T-helper 2 cell (primary cell): ENCODE results near the gene PSMC3IP.
A peak's percentile ranks its signal among the peaks of the same experiment; 100 is the strongest.

Experiments
- DNase-seq, 5 experiments: peaks; one replicate each; pipeline versions ENCODE4 v3.0.0 to v3.0.0-alpha.2; 2012 to 2022

The PSMC3IP gene

GRCh38 chr17:42585353-42585752 is 7.8 kb upstream of the PSMC3IP start:
- DNase-seq: no peak

GRCh38 chr17:42584880-42585279 is 7.4 kb upstream of the PSMC3IP start:
- DNase-seq: no peak

- DNase-seq: no peak
Observed at GRCh38 chr17:42581744-42582270, 4.3 kb upstream of the PSMC3IP start.

GRCh38 chr17:42579794-42580551 is 2.4 kb upstream of the PSMC3IP start:
- DNase-seq: no peak

- DNase-seq: peak in 4 of 5 experiments; percentile 43 to 74 (median 60)
Observed at GRCh38 chr17:42578282-42578869, 847 bp upstream of the PSMC3IP start.

GRCh38 chr17:42577140-42577531 is 393 bp downstream of the PSMC3IP start:
- no peak for DNase-seq

- DNase-seq: no peak
Observed at GRCh38 chr17:42574463-42574862, 3.1 kb downstream of the PSMC3IP start.

- DNase-seq: no peak
Observed at GRCh38 chr17:42573095-42573494, 4.4 kb downstream of the PSMC3IP start.

GRCh38 chr17:42571435-42572225 is 5.9 kb downstream of the PSMC3IP start:
- no peak for DNase-seq

- DNase-seq: no peak
Observed at GRCh38 chr17:42568341-42569111, 9.0 kb downstream of the PSMC3IP start.

GRCh38 chr17:42566883-42567573 is 10.5 kb downstream of the PSMC3IP start, which contains the start of gene MLX:
Gene MLX, plus strand, starts transcription at chr17:42567100. Its CDS starts 25 bp downstream, at chr17:42567125.
- peak; percentile 82 to 95 (median 90) for DNase-seq

- no peak for DNase-seq
Observed at GRCh38 chr17:42566215-42566882, 11.2 kb downstream of the PSMC3IP start.

GRCh38 chr17:42565523-42566214 is 11.9 kb downstream of the PSMC3IP start:
- no peak for DNase-seq

- no peak for DNase-seq
Observed at GRCh38 chr17:42564815-42565522, 12.6 kb downstream of the PSMC3IP start.

- no peak for DNase-seq
Observed at GRCh38 chr17:42563950-42564349, 13.6 kb downstream of the PSMC3IP start.

- DNase-seq: no peak
Observed at GRCh38 chr17:42563543-42563942, 14.0 kb downstream of the PSMC3IP start.

- no peak for DNase-seq
Observed at GRCh38 chr17:42563143-42563509, 14.4 kb downstream of the PSMC3IP start.

- no peak for DNase-seq
Observed at GRCh38 chr17:42562388-42563142, 15.0 kb downstream of the PSMC3IP start.

- DNase-seq: peak; percentile 70 to 97 (median 85)
Observed at GRCh38 chr17:42561897-42562387, 15.6 kb downstream of the PSMC3IP start, which contains the start of gene COASY. Gene COASY, plus strand, starts transcription at chr17:42562148. Its CDS starts 475 bp downstream, at chr17:42562623.
